Uterus (tissue), 2 donors: ENCODE data around the gene HLA-C.

ENCODE experiments used
- POLR2A ChIP-seq, 2 donors: fragments of 450-650 bp; IDR thresholded peaks; one replicate each; pipeline ENCODE4 v1.6.1; 2016; ENCODE audit warnings: antibody characterized with exemption in 2 of 2, mild to moderate bottlenecking in 1 of 2, moderate library complexity in 1 of 2
- TF ChIP-seq, protein P1 (sequence below), 4 experiments: fragments of 200-600 bp in 2 of 4; fragments of 450-650 bp in 2 of 4; sonication (generic) in 2 of 4; IDR thresholded peaks; one replicate each; pipeline ENCODE4 v1.5.1; 2016 to 2019; ENCODE audit warnings: antibody characterized with exemption in 4 of 4, mild to moderate bottlenecking in 2 of 4, moderate library complexity in 1 of 4

DNA sequence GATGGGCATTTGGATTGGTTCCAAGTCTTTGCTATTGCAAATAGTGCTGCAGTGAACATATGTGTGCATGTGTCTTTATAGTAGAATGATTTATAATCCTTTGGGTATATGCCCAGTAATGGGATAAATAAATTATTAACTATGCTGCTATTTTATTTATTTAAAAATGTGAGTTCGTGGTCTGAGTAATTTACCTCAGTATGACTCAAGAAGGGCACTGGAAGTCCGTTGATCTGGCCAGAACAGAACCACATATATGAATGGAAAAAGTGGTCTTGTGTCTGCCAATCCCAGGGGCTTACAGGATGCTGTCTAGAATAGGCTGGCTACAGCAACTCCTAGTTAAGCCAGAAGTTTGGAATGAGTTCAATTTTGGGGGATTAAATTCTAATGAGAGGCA, 27.6 kb upstream of the HLA-C start:
- TF ChIP-seq, protein P1, sequence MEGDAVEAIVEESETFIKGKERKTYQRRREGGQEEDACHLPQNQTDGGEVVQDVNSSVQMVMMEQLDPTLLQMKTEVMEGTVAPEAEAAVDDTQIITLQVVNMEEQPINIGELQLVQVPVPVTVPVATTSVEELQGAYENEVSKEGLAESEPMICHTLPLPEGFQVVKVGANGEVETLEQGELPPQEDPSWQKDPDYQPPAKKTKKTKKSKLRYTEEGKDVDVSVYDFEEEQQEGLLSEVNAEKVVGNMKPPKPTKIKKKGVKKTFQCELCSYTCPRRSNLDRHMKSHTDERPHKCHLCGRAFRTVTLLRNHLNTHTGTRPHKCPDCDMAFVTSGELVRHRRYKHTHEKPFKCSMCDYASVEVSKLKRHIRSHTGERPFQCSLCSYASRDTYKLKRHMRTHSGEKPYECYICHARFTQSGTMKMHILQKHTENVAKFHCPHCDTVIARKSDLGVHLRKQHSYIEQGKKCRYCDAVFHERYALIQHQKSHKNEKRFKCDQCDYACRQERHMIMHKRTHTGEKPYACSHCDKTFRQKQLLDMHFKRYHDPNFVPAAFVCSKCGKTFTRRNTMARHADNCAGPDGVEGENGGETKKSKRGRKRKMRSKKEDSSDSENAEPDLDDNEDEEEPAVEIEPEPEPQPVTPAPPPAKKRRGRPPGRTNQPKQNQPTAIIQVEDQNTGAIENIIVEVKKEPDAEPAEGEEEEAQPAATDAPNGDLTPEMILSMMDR (IDR thresholded peaks at IDR 0.05) = no peak
- TF ChIP-seq POLR2A (IDR thresholded peaks at IDR 0.05) = no peak
